ENCODE measurements around the gene ROBO4. TPM values are rescaled to one million over a fixed set of nuclear protein-coding genes. Genes with fewer than 3 reads are reported as not detected.

The ROBO4 gene
- total and polyA plus RNA-seq, 7 donors, result 5.4 to 17.5 (median 14.9) TPM

DNA sequence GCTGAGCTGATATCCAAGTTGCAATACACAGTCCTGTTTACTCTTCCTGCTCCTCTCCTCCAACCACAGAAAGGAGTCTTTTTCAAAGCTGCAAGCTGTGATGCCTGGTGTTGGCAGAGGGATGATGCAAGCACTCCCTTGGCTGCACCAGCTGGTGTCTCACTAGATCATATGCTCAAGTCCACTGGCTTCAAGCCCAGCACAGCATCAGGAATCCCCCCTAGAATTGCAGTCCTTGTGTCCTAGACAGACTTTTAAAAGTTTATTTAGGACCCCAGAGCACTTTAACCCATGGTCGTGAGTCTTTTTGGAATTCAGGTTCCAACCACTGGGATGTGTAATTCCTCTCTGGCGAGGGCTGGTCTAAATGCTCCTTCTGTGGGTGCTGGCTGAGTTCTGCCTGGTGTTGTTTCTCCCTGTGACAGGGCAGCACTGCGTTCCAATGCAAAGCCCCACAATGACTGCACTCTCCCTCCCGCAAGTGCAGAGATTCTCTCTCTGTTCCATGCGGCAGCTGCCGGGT lies 19.5 kb upstream of the ROBO4 start:
- no peak for ATAC-seq
- intact Hi-C loops (cut with DNase I), result no loop called here

DNA sequence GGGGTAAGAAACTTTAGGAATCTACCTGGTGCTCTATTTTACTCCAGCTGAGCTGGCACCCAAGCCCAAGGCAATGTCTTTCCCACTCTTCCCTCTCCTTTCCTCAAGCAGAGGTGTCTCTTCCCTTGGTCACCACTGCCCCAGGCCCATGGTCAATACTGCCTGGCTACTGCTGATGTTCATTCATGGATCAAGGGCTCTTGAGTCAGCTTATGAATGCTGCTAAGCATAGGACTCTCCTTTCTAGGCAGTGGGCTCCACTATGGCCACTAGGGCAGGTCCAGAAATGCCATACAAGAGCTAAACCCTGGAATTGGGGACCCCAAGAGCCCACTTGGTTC lies 18.7 kb upstream of the ROBO4 start:
- Histone ChIP-seq H3K4me3 (no peak overlapping the region), H3K9me3 (no peaks in the 10 kb centered on the region), H3K27me3 (ENCODE audit: insufficient read depth in 3 of 3, low read length in 2 of 3) (peaks cover 0 to 7% (median 0%) of the 10 kb centered on the region in 3 donors), H3K4me1 (no peaks in the 10 kb centered on the region), H3K36me3 (ENCODE audit: insufficient read depth in 1 of 2, low read depth in 1 of 2) (no peaks in the 10 kb centered on the region), H3K27ac (no peak overlapping the region)
- DNase-seq (no peak), ATAC-seq (no peak)
- intact Hi-C loops (cut with DNase I), result no loop called here
- TF ChIP-seq, protein P1, sequence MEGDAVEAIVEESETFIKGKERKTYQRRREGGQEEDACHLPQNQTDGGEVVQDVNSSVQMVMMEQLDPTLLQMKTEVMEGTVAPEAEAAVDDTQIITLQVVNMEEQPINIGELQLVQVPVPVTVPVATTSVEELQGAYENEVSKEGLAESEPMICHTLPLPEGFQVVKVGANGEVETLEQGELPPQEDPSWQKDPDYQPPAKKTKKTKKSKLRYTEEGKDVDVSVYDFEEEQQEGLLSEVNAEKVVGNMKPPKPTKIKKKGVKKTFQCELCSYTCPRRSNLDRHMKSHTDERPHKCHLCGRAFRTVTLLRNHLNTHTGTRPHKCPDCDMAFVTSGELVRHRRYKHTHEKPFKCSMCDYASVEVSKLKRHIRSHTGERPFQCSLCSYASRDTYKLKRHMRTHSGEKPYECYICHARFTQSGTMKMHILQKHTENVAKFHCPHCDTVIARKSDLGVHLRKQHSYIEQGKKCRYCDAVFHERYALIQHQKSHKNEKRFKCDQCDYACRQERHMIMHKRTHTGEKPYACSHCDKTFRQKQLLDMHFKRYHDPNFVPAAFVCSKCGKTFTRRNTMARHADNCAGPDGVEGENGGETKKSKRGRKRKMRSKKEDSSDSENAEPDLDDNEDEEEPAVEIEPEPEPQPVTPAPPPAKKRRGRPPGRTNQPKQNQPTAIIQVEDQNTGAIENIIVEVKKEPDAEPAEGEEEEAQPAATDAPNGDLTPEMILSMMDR (IDR thresholded peaks at IDR 0.05), result no peak

More for the DNA sequence above, 19.5 kb upstream of the ROBO4 start:
- H3K4me1 ChIP-seq, result no peaks in the 10 kb centered on the region
- DNase-seq, result no peak
- no peaks in the 10 kb centered on the region for H3K9me3 ChIP-seq
- H3K4me3 ChIP-seq, result no peak overlapping the region
- H3K36me3 ChIP-seq (ENCODE audit: insufficient read depth in 1 of 2, low read depth in 1 of 2), result no peaks in the 10 kb centered on the region
- peaks cover 0 to 15% (median 0%) of the 10 kb centered on the region in 3 donors for H3K27me3 ChIP-seq (ENCODE audit: insufficient read depth in 3 of 3, low read length in 2 of 3)
- TF ChIP-seq, protein P1 (IDR thresholded peaks at IDR 0.05), result no peak
- no peak overlapping the region for H3K27ac ChIP-seq
- 40 to 49% (median 42%) methylated on average over 6 of the region's 6 CpGs for WGBS, 3 donors

DNA sequence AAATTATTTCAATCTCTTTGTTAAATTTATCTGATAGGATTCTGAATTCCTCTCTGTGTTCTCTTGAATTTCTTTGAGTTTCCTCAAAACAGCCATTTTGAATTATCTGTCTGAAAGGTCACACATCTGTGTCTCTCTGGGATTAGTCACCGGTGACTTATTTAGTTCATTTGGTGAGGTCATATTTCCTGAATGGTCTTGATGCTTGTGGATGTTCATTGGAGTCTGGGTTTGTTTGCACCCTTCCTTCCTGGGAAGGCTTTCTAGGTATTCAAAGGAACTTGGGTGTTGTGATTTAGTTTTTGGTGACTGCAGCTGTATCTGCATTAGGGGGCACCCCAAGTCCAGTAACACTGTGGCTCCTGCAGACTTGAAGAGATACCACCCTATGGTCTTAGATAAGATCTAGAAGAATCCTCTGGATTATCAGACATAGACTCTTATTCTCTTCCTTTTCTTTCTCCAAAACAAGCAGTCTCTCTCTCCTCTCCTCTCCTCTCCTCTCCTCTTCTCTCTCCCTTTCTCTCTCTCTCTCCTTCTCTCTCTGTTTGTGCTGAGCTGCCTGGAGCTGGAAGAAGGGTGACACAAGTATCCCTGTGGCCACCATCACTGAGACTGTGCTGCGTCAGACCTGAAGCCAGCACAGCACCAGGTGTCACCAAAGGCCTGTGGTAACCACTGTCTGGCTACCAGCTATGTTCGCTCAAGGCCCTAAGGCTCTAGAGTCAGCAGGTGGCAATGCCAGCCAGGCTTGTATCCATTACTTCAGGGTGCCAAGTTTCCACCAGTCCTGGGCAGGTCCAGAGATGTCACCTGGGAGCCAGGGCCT lies 18.1 kb upstream of the ROBO4 start:
- TF ChIP-seq, protein P1 (IDR thresholded peaks at IDR 0.05), result no peak

DNA sequence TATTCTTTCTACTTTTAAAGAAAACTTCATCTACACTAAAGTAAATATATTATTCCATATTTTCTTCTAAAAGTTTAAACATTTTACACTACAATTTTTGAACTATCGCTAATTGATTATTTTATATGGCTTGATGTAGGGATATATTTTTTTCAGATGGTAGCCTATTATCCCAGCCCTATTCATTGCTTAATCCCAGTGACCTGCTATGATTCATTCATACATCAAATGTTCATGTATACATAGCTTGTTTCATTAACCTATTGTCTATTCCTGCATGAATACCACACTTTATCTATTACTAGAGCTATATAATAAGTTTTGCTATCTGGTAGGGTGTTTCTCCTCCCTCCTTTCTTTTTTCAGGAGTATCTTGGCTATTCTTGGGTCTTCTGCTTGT lies 5.0 kb upstream of the ROBO4 start:
- WGBS, 3 donors, result 95 to 100% (median 99%) methylated on average over 1 of the region's 1 CpG
- no peak for DNase-seq
- no peak overlapping the region for H3K4me3 ChIP-seq
- TF ChIP-seq, protein P1 (IDR thresholded peaks at IDR 0.05), result no peak
- H3K36me3 ChIP-seq (ENCODE audit: insufficient read depth in 1 of 2, low read depth in 1 of 2), result no peaks in the 10 kb centered on the region
- H3K9me3 ChIP-seq, result no peaks in the 10 kb centered on the region
- H3K27ac ChIP-seq, result no peak overlapping the region
- intact Hi-C loops (cut with DNase I), result no loop called here
- no peaks in the 10 kb centered on the region for H3K4me1 ChIP-seq
- no peak for ATAC-seq
- H3K27me3 ChIP-seq (ENCODE audit: insufficient read depth in 3 of 3, low read length in 2 of 3), result peaks cover 0 to 28% (median 4%) of the 10 kb centered on the region in 3 donors

More for the DNA sequence above, 18.1 kb upstream of the ROBO4 start:
- H3K4me1 ChIP-seq, result no peaks in the 10 kb centered on the region
- H3K27me3 ChIP-seq (ENCODE audit: insufficient read depth in 3 of 3, low read length in 2 of 3), result peaks cover 0 to 1% (median 0%) of the 10 kb centered on the region in 3 donors
- no peak overlapping the region for H3K27ac ChIP-seq
- intact Hi-C loops (cut with DNase I), result no loop called here
- DNase-seq (no peak), ATAC-seq (no peak)
- H3K36me3 ChIP-seq (ENCODE audit: insufficient read depth in 1 of 2, low read depth in 1 of 2), result no peaks in the 10 kb centered on the region
- no peaks in the 10 kb centered on the region for H3K9me3 ChIP-seq
- WGBS, 3 donors, result 68 to 76% (median 75%) methylated on average over 3 of the region's 3 CpGs
- no peak overlapping the region for H3K4me3 ChIP-seq

All from psoas muscle (tissue), 8 donors.